Lung (tissue), 12 donors: ENCODE measurements around the gene CCDC68. TPM values are rescaled to one million over a fixed set of nuclear protein-coding genes. Genes with fewer than 3 reads are reported as not detected.

Experiments
- ATAC-seq: fragments of 200-7000 bp; cut with Tn5 transposase; one replicate; pipeline ENCODE4 v1.9.1; 2020; ENCODE audit warnings: moderate number of reproducible peaks; ENCODE audit not compliant: insufficient read depth, low FRiP score
- DNase-seq, 3 donors: peaks; one replicate each; pipeline ENCODE4 v3.0.0-alpha.2; 2013 to 2017
- H3K27ac ChIP-seq, 2 donors: one replicate each; pipeline ENCODE4 v1.5.1; 2013; ENCODE audit warnings: mild to moderate bottlenecking in 2 of 2, moderate library complexity in 2 of 2, control low read depth in 1 of 2, inconsistent platforms in 1 of 2, low read depth in 1 of 2, low read length in 1 of 2
- H3K27me3 ChIP-seq, 3 donors: one replicate each; pipeline ENCODE4 v1.5.1; 2013; ENCODE audit warnings: low read length in 2 of 3; ENCODE audit not compliant: control insufficient read depth in 3 of 3, insufficient read depth in 3 of 3
- H3K36me3 ChIP-seq, 4 donors: one replicate each; pipeline ENCODE4 v1.5.1; 2013; ENCODE audit warnings: low read length in 4 of 4, mild to moderate bottlenecking in 1 of 4, moderate library complexity in 1 of 4; ENCODE audit not compliant: control insufficient read depth in 4 of 4, insufficient read depth in 4 of 4
- H3K4me1 ChIP-seq, 5 donors: one replicate each; pipeline ENCODE4 v1.5.1; 2013; ENCODE audit warnings: low read length in 5 of 5, mild to moderate bottlenecking in 2 of 5, moderate library complexity in 1 of 5; ENCODE audit not compliant: control insufficient read depth in 5 of 5, insufficient read depth in 5 of 5
- H3K4me3 ChIP-seq: one replicate; pipeline ENCODE4 v1.5.1; 2013; ENCODE audit warnings: mild to moderate bottlenecking, control low read depth, moderate library complexity
- H3K9ac ChIP-seq, 2 donors: one replicate each; pipeline ENCODE4 v1.5.1; 2013; ENCODE audit warnings: low read length in 2 of 2, control low read depth in 1 of 2; ENCODE audit not compliant: insufficient read depth in 1 of 2
- H3K9me3 ChIP-seq, 4 donors: one replicate each; pipeline ENCODE4 v1.5.1; 2013; ENCODE audit warnings: low read length in 3 of 4, mild to moderate bottlenecking in 1 of 4, moderate library complexity in 1 of 4; ENCODE audit not compliant: control insufficient read depth in 4 of 4, insufficient read depth in 3 of 4
- CTCF ChIP-seq: IDR thresholded peaks from 2 replicates; pipeline ENCODE4 v1.5.1; 2012; ENCODE audit warnings: mild to moderate bottlenecking; ENCODE audit errors: control extremely low read depth, extremely low read depth
- WGBS, 2 donors: extraction: QIAGEN DNeasy Blood & Tissue Kit; methylation state at CpG; one replicate each; pipeline ENCODE4 v1.1.7; 2013; 5-methylcytosine and 5-hydroxymethylcytosine counted together
- polyA plus RNA-seq, 2 donors: library from polyadenylated mRNA; stranded (reverse); fragments of 200-250 nt; gene quantifications; one replicate each; pipeline ENCODE4 v1.2.1, GENCODE V29; 2013
- total RNA-seq, 2 donors: library from RNA; depleted of rRNA in 1 of 2; stranded (reverse); fragments of >200 nt in 1 of 2; gene quantifications; one replicate each; pipeline ENCODE4 v1.2.1, GENCODE V29; 2014 to 2021
- donor health status: control.
- donor health status: control.
- donor health status: Bipolar disorder and iron deficiency.
- donor health status: healthy.
- donor health status: DM: yes; HTN: yes; CAD: no.

The CCDC68 gene
- total and polyA plus RNA-seq, 4 donors = 6.7 to 90.4 (median 10.1) TPM

DNA sequence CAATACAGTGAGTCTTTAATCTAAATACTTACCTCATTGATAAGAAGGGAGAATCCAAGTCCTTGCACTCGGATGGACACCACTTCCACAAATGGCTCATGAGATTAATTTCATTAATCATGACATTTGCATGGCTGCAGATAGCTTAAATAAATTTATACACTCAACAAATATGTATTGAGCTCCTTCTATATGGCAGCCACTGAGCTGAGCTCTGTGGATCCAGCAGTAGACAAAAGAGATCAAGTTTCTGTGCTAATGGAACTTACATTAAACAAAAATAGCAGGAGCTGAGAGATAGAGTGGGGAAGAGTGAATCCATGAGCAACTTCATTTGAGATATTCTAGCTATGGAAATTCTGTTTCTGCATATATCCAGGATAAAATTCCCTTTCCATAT lies 86.6 kb downstream of the CCDC68 start:
- 79 to 88% methylated on average over 1 of the region's 1 CpG for WGBS, 2 donors
- no peaks in the 10 kb centered on the region for H3K9me3 ChIP-seq

DNA sequence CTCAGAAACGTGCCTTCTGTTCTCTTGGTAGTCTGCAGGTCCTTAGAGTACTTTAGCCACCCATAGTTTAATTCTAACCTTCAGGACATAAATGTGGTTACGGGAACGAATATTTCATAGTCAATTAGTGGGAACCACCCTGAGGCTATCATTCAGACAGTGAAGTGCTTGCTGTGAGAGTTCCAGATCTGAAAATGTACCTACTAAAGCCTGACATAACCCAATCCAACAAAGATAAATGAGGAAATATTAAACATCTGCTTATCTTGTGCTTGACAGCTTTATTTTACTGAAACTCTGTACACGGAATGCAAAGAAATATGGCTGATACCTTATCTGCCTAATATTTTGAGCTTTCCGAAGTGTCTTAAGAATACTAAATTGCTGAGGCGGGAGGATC lies 88.0 kb downstream of the CCDC68 start:
- no peak for DNase-seq
- no peak for ATAC-seq
- peaks cover 0 to 2% (median 0%) of the 10 kb centered on the region in 4 donors for H3K9me3 ChIP-seq
- H3K27ac ChIP-seq = no peak overlapping the region
- H3K4me1 ChIP-seq = peaks cover 0 to 9% (median 2%) of the 10 kb centered on the region in 5 donors
- H3K27me3 ChIP-seq = no peaks in the 10 kb centered on the region
- no peak overlapping the region for H3K9ac ChIP-seq
- no peaks in the 10 kb centered on the region for H3K36me3 ChIP-seq
- no peak for TF ChIP-seq CTCF
- 56 to 78% methylated on average over 6 of the region's 6 CpGs for WGBS, 2 donors
- no peak overlapping the region for H3K4me3 ChIP-seq

More for the DNA sequence above, 86.6 kb downstream of the CCDC68 start:
- no peak for TF ChIP-seq CTCF
- ATAC-seq = no peak
- no peak for DNase-seq
- Histone ChIP-seq H3K36me3 (no peaks in the 10 kb centered on the region), H3K9ac (no peak overlapping the region), H3K27ac (no peak overlapping the region), H3K27me3 (no peaks in the 10 kb centered on the region), H3K4me3 (no peak overlapping the region), H3K4me1 (peaks cover 0 to 9% (median 2%) of the 10 kb centered on the region in 5 donors)

GRCh38 chr18:54867131-54867530 lies 92.1 kb downstream of the CCDC68 start:
- ATAC-seq (no peak), DNase-seq (no peak)
- Histone ChIP-seq H3K27me3 (no peaks in the 10 kb centered on the region), H3K9me3 (peaks cover 0 to 2% (median 0%) of the 10 kb centered on the region in 4 donors), H3K36me3 (no peaks in the 10 kb centered on the region), H3K9ac (no peak overlapping the region), H3K4me3 (no peak overlapping the region), H3K4me1 (no peaks in the 10 kb centered on the region), H3K27ac (no peak overlapping the region)
- 89% methylated on average over 5 of the region's 5 CpGs for WGBS, 2 donors
- no peak for TF ChIP-seq CTCF

DNA sequence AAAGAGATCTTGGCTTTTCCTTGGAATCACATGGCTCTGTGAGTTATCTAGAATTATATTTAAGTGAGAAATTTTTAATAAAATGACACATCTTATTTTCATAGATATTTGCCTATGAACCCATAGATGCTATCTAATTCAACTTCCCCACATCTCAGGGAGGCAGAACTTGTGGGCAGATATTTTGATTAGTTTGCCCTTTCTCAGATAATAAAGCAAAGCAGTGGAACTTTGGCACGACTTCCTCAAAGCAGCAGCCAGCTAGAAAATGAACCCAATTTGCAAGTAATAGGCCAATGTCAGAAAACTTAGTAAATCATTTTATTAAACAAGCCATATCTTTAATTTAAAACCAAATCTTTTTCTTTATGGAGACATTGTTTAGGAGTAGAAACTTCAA lies 98.3 kb downstream of the CCDC68 start:
- no peak overlapping the region for H3K9ac ChIP-seq
- H3K4me1 ChIP-seq = peaks cover 0 to 14% (median 2%) of the 10 kb centered on the region in 5 donors
- DNase-seq = no peak
- TF ChIP-seq CTCF = no peak
- WGBS, 2 donors = 49 to 60% methylated on average over 1 of the region's 1 CpG
- ATAC-seq = no peak
- no peak overlapping the region for H3K4me3 ChIP-seq
- no peak overlapping the region for H3K27ac ChIP-seq
- H3K27me3 ChIP-seq = no peaks in the 10 kb centered on the region
- H3K9me3 ChIP-seq = no peaks in the 10 kb centered on the region
- no peaks in the 10 kb centered on the region for H3K36me3 ChIP-seq
